OCI-LY1 (cell line): ENCODE data around the gene FGF14.

Experiments used
- H2AFZ ChIP-seq: fragments of 200-600 bp; sonication (generic), shearing (Covaris generic); 2 replicates; pipeline ENCODE4 v1.6.0; 2014; ENCODE audit warnings: antibody characterized with exemption, mild to moderate bottlenecking, low read length
- H3F3A ChIP-seq: fragments of 200-600 bp; sonication (generic), shearing (Covaris generic); 2 replicates; pipeline ENCODE4 v1.6.0; 2014; ENCODE audit warnings: mild to moderate bottlenecking, antibody characterized with exemption, low read length, moderate library complexity; ENCODE audit not compliant: insufficient read depth
- H3K27ac ChIP-seq: fragments of 200-600 bp; sonication (generic); 2 replicates; pipeline ENCODE4 v1.5.1; 2014; ENCODE audit warnings: low read length, mixed run types, mild to moderate bottlenecking, low read depth; ENCODE audit not compliant: poor library complexity, severe bottlenecking
- H3K27me3 ChIP-seq: fragments of 200-600 bp; sonication (generic); 2 replicates; pipeline ENCODE4 v1.6.0; 2014; ENCODE audit warnings: antibody characterized with exemption, mild to moderate bottlenecking, low read length, moderate library complexity; ENCODE audit not compliant: insufficient read depth
- H3K36me3 ChIP-seq: fragments of 200-600 bp; sonication (generic); 2 replicates; pipeline ENCODE4 v1.6.1; 2014; ENCODE audit warnings: mild to moderate bottlenecking, antibody characterized with exemption, low read length, moderate library complexity, mixed read lengths; ENCODE audit not compliant: insufficient read depth
- H3K4me1 ChIP-seq: fragments of 200-600 bp; sonication (generic); 2 replicates; pipeline ENCODE4 v1.5.1; 2014; ENCODE audit warnings: mild to moderate bottlenecking, low read length, moderate library complexity; ENCODE audit not compliant: insufficient read depth, severe bottlenecking
- H3K4me2 ChIP-seq: fragments of 200-600 bp; sonication (generic), shearing (Covaris generic); 2 replicates; pipeline ENCODE4 v1.6.1; 2014; ENCODE audit warnings: low read length
- H3K4me3 ChIP-seq: fragments of 200-600 bp; sonication (generic); 2 replicates; pipeline ENCODE4 v1.5.1; 2014; ENCODE audit warnings: low read length, low read depth, mild to moderate bottlenecking, mixed read lengths; ENCODE audit not compliant: poor library complexity, severe bottlenecking
- H3K79me2 ChIP-seq: fragments of 200-600 bp; shearing (Covaris generic); 2 replicates; pipeline ENCODE4 v1.6.1; 2016; ENCODE audit warnings: mixed run types, low read length, mixed read lengths; ENCODE audit not compliant: insufficient read depth
- H3K9ac ChIP-seq: fragments of 200-600 bp; sonication (generic), shearing (Covaris generic); 2 replicates; pipeline ENCODE4 v1.6.1; 2014; ENCODE audit warnings: mild to moderate bottlenecking, low read length, mixed read lengths
- H3K9me2 ChIP-seq: fragments of 200-600 bp; sonication (generic), shearing (Covaris generic); 2 replicates; pipeline ENCODE4 v1.6.1; 2014; ENCODE audit warnings: low read depth, mild to moderate bottlenecking, low read length, mixed read lengths
- H3K9me3 ChIP-seq: fragments of 200-600 bp; shearing (Covaris generic); 2 replicates; pipeline ENCODE4 v1.6.1; 2014; ENCODE audit warnings: low read length, mixed read lengths
- H4K20me1 ChIP-seq: fragments of 200-600 bp; sonication (generic), shearing (Covaris generic); 2 replicates; pipeline ENCODE4 v1.6.0; 2016; ENCODE audit warnings: mild to moderate bottlenecking, low read length; ENCODE audit not compliant: insufficient read depth
- CTCF ChIP-seq: fragments of 200-600 bp; sonication (generic), shearing (Covaris generic); IDR thresholded peaks from 2 replicates; pipeline ENCODE4 v1.5.1; 2017; ENCODE audit warnings: mild to moderate bottlenecking, antibody characterized with exemption, low read length, moderate library complexity, mixed read lengths
- EZH2 ChIP-seq: fragments of 200-600 bp; sonication (generic), shearing (Covaris generic); IDR thresholded peaks from 2 replicates; pipeline ENCODE4 v1.8.0; 2017; ENCODE audit warnings: borderline replicate concordance, mixed run types, mild to moderate bottlenecking, antibody characterized with exemption, low read length, moderate library complexity, mixed read lengths

The FGF14 gene

GRCh38 chr13:101686003-101686402 is 715.8 kb downstream of the FGF14 start:
- no peak for TF ChIP-seq EZH2
- no peak for TF ChIP-seq CTCF
- H3K9me3 ChIP-seq: no peaks in the 10 kb centered on the region
- no peak overlapping the region for H3K27ac ChIP-seq
- no peaks in the 10 kb centered on the region for H4K20me1 ChIP-seq
- no peak overlapping the region for H3K4me3 ChIP-seq
- H2AFZ ChIP-seq: no peak overlapping the region
- no peaks in the 10 kb centered on the region; the same call in 1 of the 2 replicates for H3K27me3 ChIP-seq
- no peaks in the 10 kb centered on the region for H3K4me1 ChIP-seq
- no peaks in the 10 kb centered on the region for H3K36me3 ChIP-seq
- no peaks in the 10 kb centered on the region for H3K9me2 ChIP-seq
- no peak overlapping the region for H3K4me2 ChIP-seq
- no peak overlapping the region for H3K9ac ChIP-seq
- H3F3A ChIP-seq: no peaks in the 10 kb centered on the region
- no peaks in the 10 kb centered on the region for H3K79me2 ChIP-seq

- Histone ChIP-seq H3K9ac (no peak overlapping the region), H3F3A (no peaks in the 10 kb centered on the region), H3K4me3 (no peak overlapping the region), H2AFZ (no peak overlapping the region), H3K27me3 (no peaks in the 10 kb centered on the region), H4K20me1 (no peaks in the 10 kb centered on the region), H3K36me3 (no peaks in the 10 kb centered on the region), H3K9me3 (no peaks in the 10 kb centered on the region), H3K4me1 (no peaks in the 10 kb centered on the region), H3K27ac (no peak overlapping the region), H3K9me2 (no peaks in the 10 kb centered on the region), H3K79me2 (no peaks in the 10 kb centered on the region), H3K4me2 (no peak overlapping the region)
- TF ChIP-seq CTCF: no peak
- TF ChIP-seq EZH2: no peak
Measured at GRCh38 chr13:101681834-101682233, 720.0 kb downstream of the FGF14 start.

- Histone ChIP-seq H3F3A (no peaks in the 10 kb centered on the region), H3K36me3 (no peaks in the 10 kb centered on the region), H3K4me1 (peaks cover 4% of the 10 kb centered on the region), H2AFZ (no peak overlapping the region), H4K20me1 (no peaks in the 10 kb centered on the region), H3K4me2 (no peak overlapping the region), H3K79me2 (no peaks in the 10 kb centered on the region), H3K9me2 (no peaks in the 10 kb centered on the region; the same call in 1 of the 2 replicates), H3K4me3 (no peak overlapping the region), H3K9me3 (no peaks in the 10 kb centered on the region), H3K9ac (no peak overlapping the region), H3K27me3 (no peaks in the 10 kb centered on the region), H3K27ac (no peak overlapping the region)
- no peak for TF ChIP-seq CTCF
- TF ChIP-seq EZH2: no peak
Measured at GRCh38 chr13:101673360-101674105, 728.3 kb downstream of the FGF14 start.
